ENCODE results near the gene PRKCA. TPM values are rescaled to one million over a fixed set of nuclear protein-coding genes. Genes with fewer than 3 reads are reported as not detected.
A peak's percentile ranks its signal among the peaks of the same experiment; 100 is the strongest.

The PRKCA gene
- total and polyA plus RNA-seq, 2 of the 13 experiments (the other 11 are each of a cell fraction or from before 2014, with no cell fraction given) = 18.5 to 21.5 TPM

- H3K27ac ChIP-seq (ENCODE audit: extremely low read length, insufficient read depth, low read length) = no peak overlapping the region
- peaks cover 21% of the 10 kb centered on the region for H3K4me1 ChIP-seq (ENCODE audit: insufficient read depth, low read length)
- no peak overlapping the region for H3K4me3 ChIP-seq (replicated peaks in 1 of 3; ENCODE audit: insufficient read depth in 1 of 3, low read depth in 2 of 3, low read length in 3 of 3)
- H3K9me3 ChIP-seq (ENCODE audit: low read length) = no peaks in the 10 kb centered on the region
- ChIA-PET CTCF (ENCODE audit: low intra/inter-chr PET ratio, low total read pairs) (no interaction called here), POLR2A (no interaction called here)
- intact Hi-C loops (cut with micrococcal nuclease; ENCODE audit: unreplicated experiment) (no loop called here), in situ Hi-C loops (cut with HindIII; ENCODE audit: extremely low pct_ligation_motif_present, low pct_unique_long_range_greater_than_20kb) (no loop called here)
- no peak overlapping the region for H3K4me2 ChIP-seq (ENCODE audit: low read depth, low read length)
- H3K36me3 ChIP-seq (replicated peaks in 1 of 2; ENCODE audit: control insufficient read depth in 1 of 2, insufficient read depth in 2 of 2, low read length in 2 of 2) = peaks cover 3 to 31% of the 10 kb centered on the region in 2 experiments; a peak in 4 of 5 replicates
- no peaks in the 10 kb centered on the region for H4K20me1 ChIP-seq (ENCODE audit: insufficient read depth, low read length)
- 97% methylated on average over 6 of the region's 6 CpGs for WGBS (ENCODE audit: low lambda C conversion rate)
- TF ChIP-seq NFIC (IDR thresholded peaks at IDR 0.05; ENCODE audit: low read length) (no peak), MED8 (CRISPR knock-in tag; IDR thresholded peaks at IDR 0.05; ENCODE audit: insufficient replicate concordance) (no peak), ZNF24 (IDR thresholded peaks at IDR 0.05) (no peak), KAT8 (CRISPR knock-in tag; IDR thresholded peaks at IDR 0.05) (no peak), ZNF674 (CRISPR knock-in tag; IDR thresholded peaks at IDR 0.05; ENCODE audit: low read depth) (no peak)
- H2AFZ ChIP-seq (ENCODE audit: low read length) = no peak overlapping the region
- BruUV-seq (replicated peaks) = no TSS peak
- ATAC-seq (no peak), FAIRE-seq (no peak), DNase-seq (ENCODE audit: low spot score) (no peak)
- H3K79me2 ChIP-seq (ENCODE audit: insufficient read depth, low read length) = no peaks in the 10 kb centered on the region
- H3K9ac ChIP-seq (ENCODE audit: insufficient read depth, low read depth, low read length) = no peak overlapping the region
- H3K27me3 ChIP-seq (ENCODE audit: control insufficient read depth in 1 of 2, insufficient read depth in 2 of 2, low read length in 2 of 2) = no peaks in the 10 kb centered on the region; a peak in 1 of 5 replicates
These were observed 476.8 kb downstream of the PRKCA start for GRCh38 chr17:66779237-66779606.

DNA sequence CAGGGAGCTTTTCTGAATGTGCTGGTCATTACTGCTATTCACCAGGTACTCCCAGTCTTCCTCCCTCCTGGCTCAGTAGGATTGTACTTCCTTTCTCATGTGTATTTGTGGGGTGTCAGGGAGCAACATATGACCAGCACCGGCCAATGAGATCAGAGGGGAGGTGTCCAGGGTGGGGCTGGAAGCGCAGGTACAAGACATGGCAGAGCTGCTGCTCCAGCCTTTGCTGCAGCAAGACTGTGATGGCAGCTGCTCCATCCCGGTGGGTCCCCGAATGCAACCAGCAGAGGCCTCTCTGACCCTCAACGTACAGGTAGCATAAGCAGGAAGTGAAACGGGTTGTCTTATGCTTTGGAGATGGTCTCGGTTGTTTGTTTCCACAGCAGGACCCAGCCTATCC is 478.7 kb downstream of the PRKCA start:
- Histone ChIP-seq H3K27me3 (ENCODE audit: control insufficient read depth in 1 of 2, insufficient read depth in 2 of 2, low read length in 2 of 2) (no peaks in the 10 kb centered on the region), H3K4me3 (replicated peaks in 1 of 3; ENCODE audit: insufficient read depth in 1 of 3, low read depth in 2 of 3, low read length in 3 of 3) (no peak overlapping the region), H3K79me2 (ENCODE audit: insufficient read depth, low read length) (no peaks in the 10 kb centered on the region), H4K20me1 (ENCODE audit: insufficient read depth, low read length) (no peaks in the 10 kb centered on the region), H2AFZ (ENCODE audit: low read length) (no peak overlapping the region), H3K9me3 (ENCODE audit: low read length) (no peaks in the 10 kb centered on the region), H3K27ac (ENCODE audit: extremely low read length, insufficient read depth, low read length) (no peak overlapping the region), H3K4me1 (ENCODE audit: insufficient read depth, low read length) (peaks cover 19% of the 10 kb centered on the region), H3K9ac (ENCODE audit: insufficient read depth, low read depth, low read length) (no peak overlapping the region), H3K36me3 (replicated peaks in 1 of 2; ENCODE audit: control insufficient read depth in 1 of 2, insufficient read depth in 2 of 2, low read length in 2 of 2) (peaks cover 3 to 13% of the 10 kb centered on the region in 2 experiments; a peak in 4 of 5 replicates), H3K4me2 (ENCODE audit: low read depth, low read length) (no peak overlapping the region)
- WGBS (ENCODE audit: low lambda C conversion rate) = 88% methylated on average over 7 of the region's 7 CpGs
- ChIA-PET POLR2A (no interaction called here), CTCF (ENCODE audit: low intra/inter-chr PET ratio, low total read pairs) (no interaction called here)
- DNase-seq (ENCODE audit: low spot score) (no peak), FAIRE-seq (no peak), ATAC-seq (no peak)
- BruUV-seq (replicated peaks) = no TSS peak
- in situ Hi-C loops (cut with HindIII; ENCODE audit: extremely low pct_ligation_motif_present, low pct_unique_long_range_greater_than_20kb) = no loop called here
- no peak for TF ChIP-seq DPF2 (CRISPR knock-in tag; IDR thresholded peaks at IDR 0.05; ENCODE audit: borderline replicate concordance, low read depth)
- peak; percentile 27; the same call in 1 of the 2 replicates for TF ChIP-seq NFYB (CRISPR knock-in tag; IDR thresholded peaks at IDR 0.05)
- intact Hi-C loops (cut with micrococcal nuclease; ENCODE audit: unreplicated experiment) = no loop called here

Measured in HepG2 (cell line).